ENCODE results near the gene SERGEF. TPM values are rescaled to one million over a fixed set of nuclear protein-coding genes. Genes with fewer than 3 reads are reported as not detected.
A peak's percentile ranks its signal among the peaks of the same experiment; 100 is the strongest.

The SERGEF gene
- total RNA-seq, 1 donor from 2014 or later, result 17.6 TPM

- TF ChIP-seq, protein P1, sequence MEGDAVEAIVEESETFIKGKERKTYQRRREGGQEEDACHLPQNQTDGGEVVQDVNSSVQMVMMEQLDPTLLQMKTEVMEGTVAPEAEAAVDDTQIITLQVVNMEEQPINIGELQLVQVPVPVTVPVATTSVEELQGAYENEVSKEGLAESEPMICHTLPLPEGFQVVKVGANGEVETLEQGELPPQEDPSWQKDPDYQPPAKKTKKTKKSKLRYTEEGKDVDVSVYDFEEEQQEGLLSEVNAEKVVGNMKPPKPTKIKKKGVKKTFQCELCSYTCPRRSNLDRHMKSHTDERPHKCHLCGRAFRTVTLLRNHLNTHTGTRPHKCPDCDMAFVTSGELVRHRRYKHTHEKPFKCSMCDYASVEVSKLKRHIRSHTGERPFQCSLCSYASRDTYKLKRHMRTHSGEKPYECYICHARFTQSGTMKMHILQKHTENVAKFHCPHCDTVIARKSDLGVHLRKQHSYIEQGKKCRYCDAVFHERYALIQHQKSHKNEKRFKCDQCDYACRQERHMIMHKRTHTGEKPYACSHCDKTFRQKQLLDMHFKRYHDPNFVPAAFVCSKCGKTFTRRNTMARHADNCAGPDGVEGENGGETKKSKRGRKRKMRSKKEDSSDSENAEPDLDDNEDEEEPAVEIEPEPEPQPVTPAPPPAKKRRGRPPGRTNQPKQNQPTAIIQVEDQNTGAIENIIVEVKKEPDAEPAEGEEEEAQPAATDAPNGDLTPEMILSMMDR (IDR thresholded peaks at IDR 0.05; ENCODE audit: insufficient read depth, low read depth, low read length), result no peak
- TF ChIP-seq EZH2 (IDR thresholded peaks at IDR 0.05; ENCODE audit: insufficient read depth, low read length), result no peak
- Mint-ChIP-seq H3K27ac (ENCODE audit: unreplicated experiment) (no peak overlapping the region), H3K36me3 (ENCODE audit: low read depth, unreplicated experiment) (peaks cover 24% of the 10 kb centered on the region), H3K27me3 (ENCODE audit: low read depth, unreplicated experiment) (no peaks in the 10 kb centered on the region), H3K9me3 (ENCODE audit: unreplicated experiment) (peaks cover 5% of the 10 kb centered on the region), H3K4me3 (ENCODE audit: unreplicated experiment) (no peak overlapping the region), H3K4me1 (ENCODE audit: low read depth, unreplicated experiment) (peaks cover 5% of the 10 kb centered on the region)
- no peak for FAIRE-seq
- no peaks in the 10 kb centered on the region for H3K9me3 ChIP-seq (ENCODE audit: insufficient read depth, low read depth, low read length)
- no peaks in the 10 kb centered on the region for H3K36me3 ChIP-seq (ENCODE audit: insufficient read depth, low read length)
- no peak overlapping the region for H3K27ac ChIP-seq (ENCODE audit: low read depth, low read length)
- H3K4me1 ChIP-seq (ENCODE audit: insufficient read depth, low read length), result peaks cover 8% of the 10 kb centered on the region
- DNase-seq (ENCODE audit: low read depth), result no peak
- no peak overlapping the region for H3K9ac ChIP-seq (ENCODE audit: low read length)
- no peak overlapping the region for H3K4me2 ChIP-seq (ENCODE audit: low read length)
- peaks cover 23% of the 10 kb centered on the region for H4K20me1 ChIP-seq (ENCODE audit: insufficient read depth, low read length)
- H3K27me3 ChIP-seq (ENCODE audit: insufficient read depth, low read length), result no peaks in the 10 kb centered on the region
- no peak overlapping the region for H3K4me3 ChIP-seq (ENCODE audit: insufficient read depth, low read depth, low read length)
- H2AFZ ChIP-seq (ENCODE audit: low read depth, low read length), result no peak overlapping the region
- H3K79me2 ChIP-seq (ENCODE audit: insufficient read depth, low read length), result no peaks in the 10 kb centered on the region
These were observed 38.6 kb downstream of the SERGEF start for GRCh38 chr11:17974246-17974645.

- H3K9me3 ChIP-seq (ENCODE audit: insufficient read depth, low read depth, low read length), result no peaks in the 10 kb centered on the region
- peaks cover 17% of the 10 kb centered on the region for H4K20me1 ChIP-seq (ENCODE audit: insufficient read depth, low read length)
- H3K27me3 Mint-ChIP-seq (ENCODE audit: low read depth, unreplicated experiment), result no peaks in the 10 kb centered on the region
- TF ChIP-seq, protein P1 (IDR thresholded peaks at IDR 0.05; ENCODE audit: insufficient read depth, low read depth, low read length), result peak; percentile 83
- no peak for TF ChIP-seq EZH2 (IDR thresholded peaks at IDR 0.05; ENCODE audit: insufficient read depth, low read length)
- no peak overlapping the region for H2AFZ ChIP-seq (ENCODE audit: low read depth, low read length)
- no peak overlapping the region for H3K9ac ChIP-seq (ENCODE audit: low read length)
- H3K4me3 ChIP-seq (ENCODE audit: insufficient read depth, low read depth, low read length), result no peak overlapping the region
- peaks cover 8% of the 10 kb centered on the region for H3K4me1 ChIP-seq (ENCODE audit: insufficient read depth, low read length)
- H3K4me3 Mint-ChIP-seq (ENCODE audit: unreplicated experiment), result no peak overlapping the region
- H3K79me2 ChIP-seq (ENCODE audit: insufficient read depth, low read length), result no peaks in the 10 kb centered on the region
- FAIRE-seq (no peak), DNase-seq (ENCODE audit: low read depth) (peak; percentile 89)
- H3K36me3 Mint-ChIP-seq (ENCODE audit: low read depth, unreplicated experiment), result peaks cover 24% of the 10 kb centered on the region
- peaks cover 5% of the 10 kb centered on the region for H3K4me1 Mint-ChIP-seq (ENCODE audit: low read depth, unreplicated experiment)
- no peak overlapping the region for H3K4me2 ChIP-seq (ENCODE audit: low read length)
- H3K27ac ChIP-seq (ENCODE audit: low read depth, low read length), result no peak overlapping the region
- no peaks in the 10 kb centered on the region for H3K36me3 ChIP-seq (ENCODE audit: insufficient read depth, low read length)
- H3K9me3 Mint-ChIP-seq (ENCODE audit: unreplicated experiment), result peaks cover 5% of the 10 kb centered on the region
- no peaks in the 10 kb centered on the region for H3K27me3 ChIP-seq (ENCODE audit: insufficient read depth, low read length)
- H3K27ac Mint-ChIP-seq (ENCODE audit: unreplicated experiment), result no peak overlapping the region
These were observed 39.9 kb downstream of the SERGEF start for GRCh38 chr11:17972987-17973386.

DNA sequence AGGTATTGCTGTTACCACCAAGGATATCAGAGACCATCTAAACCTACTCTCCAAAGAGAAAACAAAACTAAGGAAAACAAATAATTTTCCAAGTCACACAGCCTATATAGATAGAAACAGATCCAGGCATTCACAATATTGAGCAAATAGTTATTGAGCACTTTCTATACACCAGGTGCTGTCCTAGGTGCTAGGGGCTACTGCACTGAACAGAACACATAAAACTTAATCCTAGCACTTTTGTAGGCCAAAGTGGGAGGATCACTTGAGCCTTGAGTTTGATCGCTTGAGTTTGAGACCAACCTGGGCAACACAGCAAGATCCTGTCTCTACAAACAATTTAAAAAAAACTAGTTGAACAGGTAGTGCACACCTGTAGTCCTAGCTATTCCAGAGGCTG lies 44.6 kb downstream of the SERGEF start:
- H3K27ac Mint-ChIP-seq (ENCODE audit: unreplicated experiment), result no peak overlapping the region
- peaks cover 5% of the 10 kb centered on the region for H3K4me1 Mint-ChIP-seq (ENCODE audit: low read depth, unreplicated experiment)

More for the DNA sequence above, 44.6 kb downstream of the SERGEF start:
- no peak overlapping the region for H3K4me3 ChIP-seq (ENCODE audit: insufficient read depth, low read depth, low read length)
- H4K20me1 ChIP-seq (ENCODE audit: insufficient read depth, low read length), result peaks cover 11% of the 10 kb centered on the region
- H3K36me3 ChIP-seq (ENCODE audit: insufficient read depth, low read length), result no peaks in the 10 kb centered on the region
- no peak overlapping the region for H3K4me3 Mint-ChIP-seq (ENCODE audit: unreplicated experiment)
- peaks cover 21% of the 10 kb centered on the region for H3K36me3 Mint-ChIP-seq (ENCODE audit: low read depth, unreplicated experiment)
- H3K27me3 ChIP-seq (ENCODE audit: insufficient read depth, low read length), result no peaks in the 10 kb centered on the region
- no peak overlapping the region for H3K9ac ChIP-seq (ENCODE audit: low read length)
- peaks cover 6% of the 10 kb centered on the region for H3K4me1 ChIP-seq (ENCODE audit: insufficient read depth, low read length)
- no peaks in the 10 kb centered on the region for H3K27me3 Mint-ChIP-seq (ENCODE audit: low read depth, unreplicated experiment)
- no peak overlapping the region for H3K4me2 ChIP-seq (ENCODE audit: low read length)
- no peak for DNase-seq (ENCODE audit: low read depth)
- H2AFZ ChIP-seq (ENCODE audit: low read depth, low read length), result no peak overlapping the region
- H3K79me2 ChIP-seq (ENCODE audit: insufficient read depth, low read length), result no peaks in the 10 kb centered on the region
- no peak for TF ChIP-seq EZH2 (IDR thresholded peaks at IDR 0.05; ENCODE audit: insufficient read depth, low read length)
- TF ChIP-seq, protein P1 (IDR thresholded peaks at IDR 0.05; ENCODE audit: insufficient read depth, low read depth, low read length), result no peak
- no peak for FAIRE-seq
- H3K27ac ChIP-seq (ENCODE audit: low read depth, low read length), result no peak overlapping the region
- no peaks in the 10 kb centered on the region for H3K9me3 ChIP-seq (ENCODE audit: insufficient read depth, low read depth, low read length)
- H3K9me3 Mint-ChIP-seq (ENCODE audit: unreplicated experiment), result peaks cover 5% of the 10 kb centered on the region

All from astrocyte (in vitro differentiated cells and primary cell).